GM06990 (cell line): ENCODE data around the gene GNA14.

ENCODE experiments used
- DNase-seq: peaks from one replicate; pipeline ENCODE4 v3.0.0-alpha.2; 2011; ENCODE audit not compliant: insufficient read length; ENCODE audit errors: extremely low read depth
- H3K27me3 ChIP-seq: replicated peaks from 2 replicates; pipeline ENCODE4 v1.6.0; 2011; ENCODE audit warnings: low read length; ENCODE audit not compliant: control insufficient read depth, insufficient read depth
- H3K36me3 ChIP-seq: 2 replicates; pipeline ENCODE4 v1.5.1; 2011; ENCODE audit warnings: low read length; ENCODE audit not compliant: control insufficient read depth, insufficient read depth
- H3K4me3 ChIP-seq: replicated peaks from 2 replicates; pipeline ENCODE4 v1.5.1; 2011; ENCODE audit warnings: low read depth, mild to moderate bottlenecking, control low read depth, low read length
- TF ChIP-seq, protein P1 (sequence below): IDR thresholded peaks from 2 replicates; pipeline ENCODE4 v1.5.1; 2011; ENCODE audit warnings: low read length, control low read depth, mild to moderate bottlenecking, inconsistent platforms; ENCODE audit not compliant: insufficient read depth, poor library complexity, severe bottlenecking

Gene GNA14

GRCh38 chr9:77508396-77508795, 139.7 kb downstream of the GNA14 start:
- H3K27me3 ChIP-seq = no peaks in the 10 kb centered on the region; the same call in 1 of the 2 replicates
- no peak overlapping the region for H3K4me3 ChIP-seq
- H3K36me3 ChIP-seq = no peaks in the 10 kb centered on the region
- TF ChIP-seq, protein P1, sequence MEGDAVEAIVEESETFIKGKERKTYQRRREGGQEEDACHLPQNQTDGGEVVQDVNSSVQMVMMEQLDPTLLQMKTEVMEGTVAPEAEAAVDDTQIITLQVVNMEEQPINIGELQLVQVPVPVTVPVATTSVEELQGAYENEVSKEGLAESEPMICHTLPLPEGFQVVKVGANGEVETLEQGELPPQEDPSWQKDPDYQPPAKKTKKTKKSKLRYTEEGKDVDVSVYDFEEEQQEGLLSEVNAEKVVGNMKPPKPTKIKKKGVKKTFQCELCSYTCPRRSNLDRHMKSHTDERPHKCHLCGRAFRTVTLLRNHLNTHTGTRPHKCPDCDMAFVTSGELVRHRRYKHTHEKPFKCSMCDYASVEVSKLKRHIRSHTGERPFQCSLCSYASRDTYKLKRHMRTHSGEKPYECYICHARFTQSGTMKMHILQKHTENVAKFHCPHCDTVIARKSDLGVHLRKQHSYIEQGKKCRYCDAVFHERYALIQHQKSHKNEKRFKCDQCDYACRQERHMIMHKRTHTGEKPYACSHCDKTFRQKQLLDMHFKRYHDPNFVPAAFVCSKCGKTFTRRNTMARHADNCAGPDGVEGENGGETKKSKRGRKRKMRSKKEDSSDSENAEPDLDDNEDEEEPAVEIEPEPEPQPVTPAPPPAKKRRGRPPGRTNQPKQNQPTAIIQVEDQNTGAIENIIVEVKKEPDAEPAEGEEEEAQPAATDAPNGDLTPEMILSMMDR = no peak
- DNase-seq = no peak

DNA sequence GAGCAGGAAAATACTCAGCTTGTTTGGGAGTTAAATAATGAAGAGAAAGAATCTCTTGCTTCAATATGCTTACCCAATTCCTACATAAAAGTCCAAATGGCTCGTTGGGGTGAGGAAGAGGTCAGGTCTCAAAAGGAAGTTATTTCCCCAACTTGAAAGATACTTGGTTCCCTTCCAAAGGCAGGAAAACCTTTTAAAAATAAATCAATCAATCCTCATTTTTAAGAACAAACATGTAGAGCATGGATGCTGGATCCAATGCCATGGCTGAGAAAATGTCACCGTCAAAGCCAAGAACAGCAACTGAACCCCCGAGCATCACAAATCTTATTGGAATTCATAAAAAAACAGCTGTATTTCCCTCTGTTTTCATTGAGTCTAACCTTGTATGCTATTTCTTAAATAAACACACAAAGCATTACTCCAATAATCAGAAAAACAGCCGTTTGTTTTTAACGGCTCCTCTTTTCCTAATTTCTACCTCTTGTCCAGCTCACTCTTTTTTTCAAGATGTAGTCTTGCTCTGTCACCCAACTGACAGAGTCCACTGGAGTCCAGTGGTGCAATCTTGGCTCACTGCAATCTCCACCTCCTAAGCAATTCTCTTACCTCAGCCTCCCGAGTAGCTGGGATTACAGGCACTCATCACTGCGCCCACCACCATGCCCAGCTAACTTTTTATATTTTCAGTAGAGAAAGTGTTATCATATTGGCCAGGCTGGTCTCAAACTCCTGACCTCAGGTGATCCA, 140.7 kb downstream of the GNA14 start:
- Histone ChIP-seq H3K4me3 (no peak overlapping the region), H3K36me3 (no peaks in the 10 kb centered on the region), H3K27me3 (no peaks in the 10 kb centered on the region; the same call in 1 of the 2 replicates)
- DNase-seq = no peak
- TF ChIP-seq, protein P1 = no peak

DNA sequence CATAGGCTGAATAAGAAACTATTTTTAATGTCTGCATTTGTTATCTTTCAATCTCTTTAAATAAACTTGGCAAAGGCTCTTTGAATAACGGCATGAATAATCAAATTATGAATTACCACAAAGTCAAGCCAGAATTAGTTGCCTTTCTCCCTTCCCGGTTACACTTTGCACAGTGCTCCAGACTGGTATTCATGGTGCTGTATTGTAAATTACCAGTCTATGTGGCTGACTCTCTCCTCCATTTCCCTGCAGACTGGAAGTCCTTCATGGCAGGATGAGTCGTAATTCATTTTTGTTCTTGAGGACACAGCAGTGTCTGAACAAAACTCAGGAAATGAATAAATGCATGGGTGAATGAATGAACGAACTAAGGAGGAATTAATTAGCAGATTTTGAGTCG, 142.9 kb downstream of the GNA14 start:
- Histone ChIP-seq H3K36me3 (no peaks in the 10 kb centered on the region), H3K27me3 (no peaks in the 10 kb centered on the region; the same call in 1 of the 2 replicates), H3K4me3 (no peak overlapping the region)
- DNase-seq = no peak
- TF ChIP-seq, protein P1 = no peak

DNA sequence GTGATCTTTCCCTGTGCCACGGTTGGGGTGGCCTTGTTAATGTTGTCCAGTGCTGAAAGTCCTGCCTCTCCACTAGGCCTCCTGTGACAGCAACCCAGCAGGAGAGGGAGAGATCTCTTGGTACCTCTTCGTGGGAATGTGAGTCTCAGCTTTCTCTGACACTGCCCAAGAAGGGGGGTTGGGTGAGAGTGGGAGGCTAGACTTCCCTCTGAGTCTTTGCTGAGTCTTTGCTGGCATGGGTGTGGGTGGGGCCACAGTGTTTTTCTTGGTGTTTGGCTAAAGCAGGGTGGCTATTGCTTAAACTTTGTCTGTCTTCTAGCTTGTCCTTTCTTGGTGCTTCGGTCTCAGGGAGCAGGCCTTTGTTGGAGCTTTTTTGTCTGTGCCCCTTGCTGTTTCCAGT, 145.6 kb downstream of the GNA14 start:
- Histone ChIP-seq H3K36me3 (no peaks in the 10 kb centered on the region), H3K4me3 (no peak overlapping the region), H3K27me3 (no peaks in the 10 kb centered on the region)
- TF ChIP-seq, protein P1 = no peak
- no peak for DNase-seq

DNA sequence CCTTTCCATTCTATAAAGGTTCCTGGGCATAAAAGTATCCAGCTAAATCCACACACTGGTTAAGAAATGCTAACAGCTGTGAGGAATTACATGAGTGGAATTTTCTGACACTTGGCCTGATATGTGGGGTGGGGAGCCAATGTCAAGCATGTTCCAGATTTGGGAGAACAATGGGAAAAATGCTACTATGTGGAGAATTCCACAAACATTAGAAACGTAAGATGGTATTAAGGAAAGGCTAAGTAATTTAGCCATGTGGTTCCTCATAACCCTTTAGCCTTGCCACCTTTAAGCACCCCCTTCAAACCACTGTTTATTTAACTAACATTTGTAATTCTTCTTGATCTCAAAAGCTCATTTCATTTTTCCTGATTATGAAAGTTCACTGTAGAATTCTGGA, 149.2 kb downstream of the GNA14 start:
- Histone ChIP-seq H3K36me3 (no peaks in the 10 kb centered on the region), H3K4me3 (no peak overlapping the region), H3K27me3 (no peaks in the 10 kb centered on the region)
- DNase-seq = no peak
- TF ChIP-seq, protein P1 = no peak
